Measurements from ENCODE around the gene MIOS.

MIOS gene

GRCh38 chr7:7609330-7609729 lies 42.6 kb downstream of the MIOS start:
- in situ Hi-C loops (cut with HindIII; ENCODE audit: low sequenced_read_pairs), result no loop called here
- no peak for TF ChIP-seq CTCF (IDR thresholded peaks at IDR 0.05; ENCODE audit: low read depth, low read length)
- no peak for DNase-seq (ENCODE audit: low read depth, low spot score)
- no peak overlapping the region for H3K4me3 ChIP-seq (ENCODE audit: low read depth, low read length)

GRCh38 chr7:7612519-7612918 lies 45.8 kb downstream of the MIOS start:
- in situ Hi-C loops (cut with HindIII; ENCODE audit: low sequenced_read_pairs), result no loop called here
- no peak for DNase-seq (ENCODE audit: low read depth, low spot score)
- no peak for TF ChIP-seq CTCF (IDR thresholded peaks at IDR 0.05; ENCODE audit: low read depth, low read length)

GRCh38 chr7:7613210-7613609 lies 46.5 kb downstream of the MIOS start:
- no peak for DNase-seq (ENCODE audit: low read depth, low spot score)
- no peak for TF ChIP-seq CTCF (IDR thresholded peaks at IDR 0.05; ENCODE audit: low read depth, low read length)
- in situ Hi-C loops (cut with HindIII; ENCODE audit: low sequenced_read_pairs), result no loop called here
- no peak overlapping the region for H3K4me3 ChIP-seq (ENCODE audit: low read depth, low read length)

More at GRCh38 chr7:7612519-7612918, 45.8 kb downstream of the MIOS start:
- no peak overlapping the region for H3K4me3 ChIP-seq (ENCODE audit: low read depth, low read length)

GRCh38 chr7:7614018-7614741 lies 47.5 kb downstream of the MIOS start:
- no peak for DNase-seq (ENCODE audit: low read depth, low spot score)
- in situ Hi-C loops (cut with HindIII; ENCODE audit: low sequenced_read_pairs), result no loop called here
- TF ChIP-seq CTCF (IDR thresholded peaks at IDR 0.05; ENCODE audit: low read depth, low read length), result no peak
- H3K4me3 ChIP-seq (ENCODE audit: low read depth, low read length), result no peak overlapping the region

- DNase-seq (ENCODE audit: low read depth, low spot score), result no peak
- TF ChIP-seq CTCF (IDR thresholded peaks at IDR 0.05; ENCODE audit: low read depth, low read length), result no peak
- in situ Hi-C loops (cut with HindIII; ENCODE audit: low sequenced_read_pairs), result no loop called here
- H3K4me3 ChIP-seq (ENCODE audit: low read depth, low read length), result no peak overlapping the region
Observed at GRCh38 chr7:7617550-7617949, 50.9 kb downstream of the MIOS start.

GRCh38 chr7:7618410-7618809 lies 51.7 kb downstream of the MIOS start:
- no peak for DNase-seq (ENCODE audit: low read depth, low spot score)
- no peak overlapping the region for H3K4me3 ChIP-seq (ENCODE audit: low read depth, low read length)
- TF ChIP-seq CTCF (IDR thresholded peaks at IDR 0.05; ENCODE audit: low read depth, low read length), result no peak
- in situ Hi-C loops (cut with HindIII; ENCODE audit: low sequenced_read_pairs), result no loop called here

Measured in astrocyte of the spinal cord (primary cell).